K562 (cell line): ENCODE measurements around the gene ROBO3. TPM values are rescaled to one million over a fixed set of nuclear protein-coding genes. Genes with fewer than 3 reads are reported as not detected.

Experiments
- ATAC-seq: fragments of 200-7000 bp; cut with Tn5 transposase; 3 replicates; pipeline ENCODE4 v1.9.1; 2020; ENCODE audit warnings: moderate library complexity
- BruUV-seq: library from RNA; stranded (reverse); fragments of 400-500 nt; replicated peaks from 2 replicates; lab custom pipeline; 2021; lab: Mats Ljungman, UMichigan
- CTCF ChIA-PET: fragments of 300-600 bp; formaldehyde crosslinking; extraction: SDS; loops from one replicate; lab custom pipeline; 2021; ENCODE audit warnings: low intra/inter-chr PET ratio; lab: Yijun Ruan, JAX
- POLR2A ChIA-PET: fragments of 300-600, 350-650 bp; sonication (Branson Sonifier 250); formaldehyde crosslinking; extraction: SDS; loops from one replicate; lab custom pipeline; 2021; ENCODE audit warnings: antibody characterized with exemption, inconsistent platforms; lab: Yijun Ruan, JAX
- DNase-seq, 4 experiments: peaks; one replicate each; pipeline versions ENCODE4 v3.0.0 to v3.0.0-alpha.2; 2011 to 2018; ENCODE audit warnings: low spot score in 3 of 4, mixed read lengths in 3 of 4; ENCODE audit errors: extremely low read depth in 1 of 4
- FAIRE-seq: peaks from 2 replicates; lab custom pipeline; 2011; peaks lifted over from hg19 to GRCh38; lab: Jason Lieb, UNC
- H2AFZ ChIP-seq: 2 replicates; pipeline ENCODE4 v1.6.0; 2011; ENCODE audit warnings: low read depth, low read length, control low read depth, inconsistent platforms
- H3K27ac ChIP-seq: fragments of 200-600 bp; 3 replicates; pipeline ENCODE4 v1.8.0; 2011; ENCODE audit warnings: low read depth, mild to moderate bottlenecking, control low read depth, inconsistent platforms, low read length, moderate library complexity, mixed read lengths; ENCODE audit errors: extremely low read depth
- H3K27me3 ChIP-seq, 2 experiments: fragments of 300-600 bp in 1 of 2; 2 replicates in 1 of 2; 3 replicates in 1 of 2; pipeline versions ENCODE4 v1.6.0 to v1.8.0; 2011; ENCODE audit warnings: inconsistent platforms in 2 of 2, low read length in 2 of 2, mild to moderate bottlenecking in 1 of 2, mixed read lengths in 1 of 2, moderate library complexity in 1 of 2; ENCODE audit not compliant: control insufficient read depth in 2 of 2, insufficient read depth in 2 of 2
- H3K36me3 ChIP-seq: fragments of 300-600 bp; 3 replicates; pipeline ENCODE4 v1.8.0; 2011; ENCODE audit warnings: mild to moderate bottlenecking, low read length, inconsistent platforms; ENCODE audit not compliant: control insufficient read depth, insufficient read depth
- H3K4me1 ChIP-seq, 2 experiments: fragments of 200-600 bp in 1 of 2; replicated peaks in 1 of 2; 2 replicates in 1 of 2; 3 replicates in 1 of 2; pipeline versions ENCODE4 v1.5.1 to v1.8.0; 2011; ENCODE audit warnings: inconsistent platforms in 2 of 2, low read length in 2 of 2, mild to moderate bottlenecking in 1 of 2, mixed read lengths in 1 of 2, moderate library complexity in 1 of 2; ENCODE audit not compliant: control insufficient read depth in 2 of 2, insufficient read depth in 2 of 2
- H3K4me2 ChIP-seq: 2 replicates; pipeline ENCODE4 v1.6.1; 2011; ENCODE audit warnings: low read length, control low read depth, inconsistent platforms, mixed read lengths; ENCODE audit not compliant: insufficient read depth
- H3K4me3 ChIP-seq: fragments of 200-600 bp; sonication (generic), shearing (Covaris generic); 2 replicates; pipeline ENCODE4 v1.5.1; 2016; ENCODE audit warnings: control low read depth, inconsistent platforms
- H3K79me2 ChIP-seq: fragments of 200-600 bp; 3 replicates; pipeline ENCODE4 v1.8.0; 2011; ENCODE audit warnings: low read length, inconsistent platforms; ENCODE audit not compliant: control insufficient read depth, insufficient read depth
- H3K9ac ChIP-seq, 2 experiments: 2 replicates each; pipeline versions ENCODE4 v1.6.0 to v1.6.1; 2011; ENCODE audit warnings: low read depth in 2 of 2, low read length in 2 of 2, control low read depth in 1 of 2, inconsistent platforms in 1 of 2, mild to moderate bottlenecking in 1 of 2, mixed read lengths in 1 of 2; ENCODE audit not compliant: insufficient read depth in 1 of 2
- H3K9me1 ChIP-seq: one replicate; pipeline ENCODE4 v1.6.0; 2011; ENCODE audit warnings: inconsistent platforms, mild to moderate bottlenecking, low read length, moderate library complexity; ENCODE audit not compliant: control insufficient read depth, insufficient read depth
- H3K9me3 ChIP-seq: replicated peaks from 2 replicates; pipeline ENCODE4 v1.5.1; 2011; ENCODE audit warnings: low read depth, low read length, inconsistent platforms; ENCODE audit not compliant: control insufficient read depth, insufficient read depth
- H4K20me1 ChIP-seq: replicated peaks from 2 replicates; pipeline ENCODE4 v1.6.1; 2011; ENCODE audit warnings: low read length, inconsistent platforms, mixed read lengths; ENCODE audit not compliant: control insufficient read depth, insufficient read depth
- CHD1 ChIP-seq: fragments of 200-600 bp; sonication (generic); IDR thresholded peaks from one replicate; pipeline ENCODE4 v1.6.1; 2012; ENCODE audit warnings: mild to moderate bottlenecking, moderate library complexity, low read length, inconsistent platforms
- SAFB2 ChIP-seq: fragments of 200-400 bp; formaldehyde crosslinking; IDR thresholded peaks from 2 replicates; pipeline ENCODE4 v1.6.1; 2018; ENCODE audit warnings: borderline replicate concordance, low read length, low read depth, moderate library complexity; ENCODE audit not compliant: severe bottlenecking
- ZBED1 ChIP-seq: IDR thresholded peaks from 2 replicates; pipeline ENCODE4 v1.6.1; 2014
- ZNF408 ChIP-seq: fragments of 250-450 bp; sonication (Bioruptor Pico); IDR thresholded peaks from 2 replicates; pipeline ENCODE4 v1.4.0; 2020; ENCODE audit warnings: low read depth, mild to moderate bottlenecking, moderate library complexity
- ZNF668 ChIP-seq: fragments of 250-450 bp; sonication (Bioruptor Pico); IDR thresholded peaks from 2 replicates; pipeline ENCODE4 v1.8.0; 2022; ENCODE audit warnings: mild to moderate bottlenecking, inconsistent platforms
- ZNF696 ChIP-seq: fragments of 250-450 bp; sonication (Bioruptor Pico); conservative IDR thresholded peaks from 2 replicates; pipeline ENCODE4 v1.4.0; 2020; ENCODE audit warnings: mild to moderate bottlenecking, moderate library complexity
- WGBS: fragments of 100-300 bp; shearing (Covaris generic); methylation state at CpG from one replicate; pipeline ENCODE4 v1.1.6; 2016; ENCODE audit warnings: low coverage, mixed read lengths; ENCODE audit not compliant: insufficient coverage; ENCODE audit errors: missing lambda C conversion rate; 5-methylcytosine and 5-hydroxymethylcytosine counted together
- in situ Hi-C: fragments of 300-500 bp; cut with MboI; formaldehyde crosslinking; loops from 4 replicates; pipeline ENCODE4 v1.15.0; 2018; ENCODE audit warnings: inconsistent platforms, mixed read lengths
- intact Hi-C: fragments of 100-400 bp; cut with micrococcal nuclease; formaldehyde crosslinking; loops from 2 replicates; pipeline ENCODE4 v1.14.2; 2022
- polyA plus RNA-seq, 8 experiments: library from polyadenylated mRNA; depleted of rRNA in 4 of 8; stranded (reverse) in 5 of 8; unstranded in 3 of 8; fragments of >200 nt; fragmentation: Nextera tagmentation in 2 of 8; fragmentation: Illumina TruSeq in 1 of 8; extraction: Ambion mirVana in 2 of 8; extraction: Trizol in 1 of 8; gene quantifications; 2 replicates each; pipeline versions ENCODE4 v1.2.1 to v1.2.3, GENCODE V29; 2011 to 2014; ENCODE audit warnings: inconsistent platforms in 1 of 8, missing spikeins in 1 of 8
- total RNA-seq, 7 experiments: library from RNA; depleted of rRNA in 6 of 7; stranded (reverse); fragments of >200 nt in 6 of 7; fragmentation: Illumina TruSeq in 2 of 7; extraction: Trizol in 2 of 7; gene quantifications; 2 replicates each; pipeline versions ENCODE4 v1.2.1 to v1.2.3, GENCODE V29; 2011 to 2021; ENCODE audit warnings: low replicate concordance in 1 of 7

ROBO3 gene
- total and polyA plus RNA-seq, 9 of the 15 experiments (the other 6 are each of a cell fraction or from before 2014, with no cell fraction given) = 0.29 to 1.4 (median 0.97) TPM; not detected in 2

DNA sequence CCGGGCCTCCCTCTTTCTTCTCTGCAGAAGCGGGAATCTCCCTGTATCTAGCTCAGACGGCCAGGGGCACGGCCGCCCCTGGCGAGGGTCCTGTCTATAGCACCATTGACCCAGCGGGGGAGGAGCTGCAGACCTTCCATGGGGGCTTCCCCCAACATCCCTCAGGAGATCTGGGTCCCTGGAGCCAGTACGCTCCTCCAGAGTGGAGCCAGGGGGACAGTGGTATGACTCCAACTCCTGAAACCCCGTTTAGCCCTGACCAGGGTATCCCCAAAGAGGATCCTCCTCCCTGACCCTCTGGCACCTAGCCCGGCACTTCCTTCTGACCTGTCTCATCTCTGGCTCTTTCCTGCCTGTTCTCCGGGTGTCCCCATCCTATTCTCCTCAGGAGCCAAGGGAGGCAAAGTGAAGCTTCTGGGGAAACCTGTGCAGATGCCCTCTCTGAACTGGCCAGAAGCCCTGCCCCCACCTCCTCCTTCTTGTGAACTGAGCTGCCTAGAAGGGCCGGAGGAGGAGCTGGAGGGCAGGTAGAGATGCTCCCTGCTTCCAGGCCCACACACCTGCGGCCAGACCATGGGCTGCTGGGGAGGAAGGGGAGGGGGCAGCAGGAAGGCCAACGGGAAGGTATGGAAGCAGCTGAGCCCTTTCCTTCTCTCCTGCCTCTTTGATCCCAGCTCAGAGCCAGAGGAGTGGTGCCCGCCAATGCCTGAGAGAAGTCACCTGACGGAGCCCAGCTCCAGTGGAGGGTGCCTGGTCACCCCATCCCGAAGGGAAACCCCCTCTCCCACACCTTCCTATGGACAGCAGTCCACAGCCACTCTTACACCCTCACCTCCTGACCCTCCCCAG is 12.9 kb downstream of the ROBO3 start:
- ATAC-seq (no peak), FAIRE-seq (no peak), DNase-seq (no peak)
- Histone ChIP-seq H3K9me3 (no peaks in the 10 kb centered on the region), H3K4me3 (no peak overlapping the region), H3K36me3 (no peaks in the 10 kb centered on the region), H3K79me2 (no peaks in the 10 kb centered on the region), H2AFZ (no peak overlapping the region), H3K9me1 (no peaks in the 10 kb centered on the region), H3K4me2 (no peak overlapping the region), H3K9ac (peak overlapping the region in 1 of 2 experiments; percentile 40; a peak in 1 of 4 replicates), H3K4me1 (peaks cover 0 to 27% of the 10 kb centered on the region in 2 experiments; a peak in 3 of 5 replicates), H3K27me3 (peaks cover 8 to 77% of the 10 kb centered on the region in 2 experiments; a peak in 4 of 5 replicates), H4K20me1 (0 out of 2 replicates have a peak, but pooled peaks cover 3% of the 10 kb centered on the region), H3K27ac (no peak overlapping the region)
- no TSS peak for BruUV-seq
- intact Hi-C loops = no loop called here
- 15% methylated on average over 17 of the region's 17 CpGs for WGBS
- in situ Hi-C loops = no loop called here
- ChIA-PET POLR2A (no interaction called here), CTCF (no interaction called here)
- no peak for TF ChIP-seq ZNF696 (CRISPR knock-in tag)
- no peak for TF ChIP-seq ZNF668
- no peak for TF ChIP-seq CHD1
- TF ChIP-seq ZNF408 (CRISPR knock-in tag) = no peak
- no peak for TF ChIP-seq SAFB2
- TF ChIP-seq ZBED1 = no peak
